IMR-90 (cell line): Measurements from ENCODE around the gene DOCK1. TPM values are rescaled to one million over a fixed set of nuclear protein-coding genes. Genes with fewer than 3 reads are reported as not detected.

ENCODE experiments used
- ATAC-seq: fragments of 200-7000 bp; cut with Tn5 transposase; 2 replicates; pipeline ENCODE4 v1.9.1; 2020; ENCODE audit warnings: low read depth, mild to moderate bottlenecking, moderate library complexity
- BruUV-seq: library from RNA; stranded (reverse); fragments of 400-500 nt; replicated peaks from 2 replicates; lab custom pipeline; 2021; lab: Mats Ljungman, UMichigan
- CTCF ChIA-PET: fragments of 300-600 bp; formaldehyde crosslinking; extraction: SDS; loops from one replicate; lab custom pipeline; 2021; ENCODE audit warnings: antibody characterized with exemption; lab: Yijun Ruan, JAX
- POLR2A ChIA-PET: fragments of 300-600 bp; sonication (Branson Sonifier 250); formaldehyde crosslinking; loops from one replicate; lab custom pipeline; 2022; ENCODE audit warnings: antibody characterized with exemption; ENCODE audit not compliant: unreplicated experiment; lab: Charles Lee
- DNase-seq: peaks from one replicate; pipeline ENCODE4 v3.0.0; 2013
- H2AFZ ChIP-seq: replicated peaks from 2 replicates; pipeline ENCODE3; 2013; ENCODE audit warnings: low read length, mild to moderate bottlenecking; ENCODE audit not compliant: poor library complexity
- H2AK5ac ChIP-seq: 2 replicates; pipeline ENCODE4 v1.6.1; 2013; ENCODE audit warnings: low read depth, low read length, inconsistent platforms
- H2AK9ac ChIP-seq: replicated peaks from 2 replicates; pipeline ENCODE3; 2013; ENCODE audit warnings: mild to moderate bottlenecking, low read depth, low read length, moderate library complexity; ENCODE audit not compliant: poor library complexity
- H2BK120ac ChIP-seq: 2 replicates; pipeline ENCODE4 v1.6.1; 2013; ENCODE audit warnings: low read depth, low read length, inconsistent platforms
- H2BK15ac ChIP-seq: 3 replicates; pipeline ENCODE4 v1.6.1; 2013; ENCODE audit warnings: low read depth, low read length, inconsistent platforms
- H2BK20ac ChIP-seq: 2 replicates; pipeline ENCODE4 v1.6.1; 2013; ENCODE audit warnings: low read depth, mild to moderate bottlenecking, inconsistent platforms, low read length, moderate library complexity
- H2BK5ac ChIP-seq: 2 replicates; pipeline ENCODE4 v1.6.1; 2013; ENCODE audit warnings: mild to moderate bottlenecking, low read depth, low read length, inconsistent platforms; ENCODE audit not compliant: poor library complexity, severe bottlenecking
- H3K14ac ChIP-seq: replicated peaks from 2 replicates; pipeline ENCODE4 v1.6.1; 2013; ENCODE audit warnings: low read depth, low read length, inconsistent platforms
- H3K18ac ChIP-seq: 2 replicates; pipeline ENCODE4 v1.6.1; 2013; ENCODE audit warnings: low read depth, low read length, control low read depth
- H3K23ac ChIP-seq: 2 replicates; pipeline ENCODE4 v1.6.1; 2013; ENCODE audit warnings: low read depth, low read length, inconsistent platforms
- H3K27ac ChIP-seq: 2 replicates; pipeline ENCODE4 v1.5.1; 2013; ENCODE audit warnings: mild to moderate bottlenecking, control low read depth, low read length; ENCODE audit not compliant: insufficient read depth
- H3K27me3 ChIP-seq: 2 replicates; pipeline ENCODE4 v1.6.1; 2013; ENCODE audit warnings: low read length; ENCODE audit not compliant: control insufficient read depth, insufficient read depth
- H3K36me3 ChIP-seq: 2 replicates; pipeline ENCODE4 v1.6.1; 2013; ENCODE audit warnings: low read length, mixed read lengths; ENCODE audit not compliant: control insufficient read depth, insufficient read depth
- H3K4ac ChIP-seq: 2 replicates; pipeline ENCODE4 v1.6.1; 2013; ENCODE audit warnings: low read depth, low read length, inconsistent platforms
- H3K4me1 ChIP-seq: 2 replicates; pipeline ENCODE4 v1.6.1; 2013; ENCODE audit warnings: low read length, mixed read lengths; ENCODE audit not compliant: control insufficient read depth, insufficient read depth
- H3K4me2 ChIP-seq: 2 replicates; pipeline ENCODE4 v1.6.1; 2013; ENCODE audit warnings: low read depth, mild to moderate bottlenecking, control low read depth, low read length, moderate library complexity
- H3K4me3 ChIP-seq: 2 replicates; pipeline ENCODE4 v1.5.1; 2013; ENCODE audit warnings: low read depth, mild to moderate bottlenecking, control low read depth, low read length, moderate library complexity; ENCODE audit not compliant: insufficient read depth
- H3K56ac ChIP-seq: 2 replicates; pipeline ENCODE4 v1.6.1; 2013; ENCODE audit warnings: low read length, inconsistent platforms; ENCODE audit not compliant: insufficient read depth; ENCODE audit errors: extremely low read depth
- H3K79me1 ChIP-seq, 2 experiments: 2 replicates each; pipeline ENCODE4 v1.6.1; 2013; ENCODE audit warnings: low read length in 2 of 2, inconsistent platforms in 1 of 2, low read depth in 1 of 2
- H3K9ac ChIP-seq: 2 replicates; pipeline ENCODE4 v1.6.1; 2013; ENCODE audit warnings: low read depth, low read length, control low read depth
- H3K9me1 ChIP-seq: 2 replicates; pipeline ENCODE4 v1.6.1; 2013; ENCODE audit warnings: low read length, inconsistent platforms; ENCODE audit not compliant: insufficient read depth
- H3K9me3 ChIP-seq: 2 replicates; pipeline ENCODE4 v1.6.1; 2013; ENCODE audit warnings: low read length; ENCODE audit not compliant: control insufficient read depth, insufficient read depth
- H4K20me1 ChIP-seq: 2 replicates; pipeline ENCODE4 v1.6.1; 2013; ENCODE audit warnings: low read length, inconsistent platforms; ENCODE audit not compliant: insufficient read depth
- H4K5ac ChIP-seq: 2 replicates; pipeline ENCODE4 v1.6.1; 2013; ENCODE audit warnings: mild to moderate bottlenecking, low read depth, low read length, control low read depth
- H4K8ac ChIP-seq, 2 experiments: 2 replicates each; pipeline ENCODE4 v1.6.1; 2013; ENCODE audit warnings: low read depth in 2 of 2, low read length in 2 of 2, control low read depth in 1 of 2, inconsistent platforms in 1 of 2
- H4K91ac ChIP-seq: 2 replicates; pipeline ENCODE4 v1.6.1; 2013; ENCODE audit warnings: low read depth, low read length, inconsistent platforms; ENCODE audit not compliant: insufficient read depth
- WGBS, 2 experiments: methylation state at CpG; one replicate each; pipeline versions ENCODE4 v1.1.5 to v1.1.7; 2013; ENCODE audit warnings: missing lambda C conversion rate in 2 of 2; ENCODE audit not compliant: insufficient read length in 1 of 2; ENCODE audit errors: extremely low coverage in 2 of 2; 5-methylcytosine and 5-hydroxymethylcytosine counted together
- dilution Hi-C: fragments of 300-500 bp; cut with HindIII; formaldehyde crosslinking; loops from one replicate; pipeline ENCODE4 v1.14.3; 2018; ENCODE audit warnings: low sequenced_read_pairs; ENCODE audit not compliant: unreplicated experiment
- in situ Hi-C: fragments of 300-500 bp; cut with MboI; formaldehyde crosslinking; loops from 3 replicates; pipeline ENCODE4 v1.14.3; 2019; ENCODE audit warnings: low sequenced_read_pairs, inconsistent platforms, mixed read lengths
- intact Hi-C: fragments of 100-400 bp; cut with micrococcal nuclease; formaldehyde crosslinking; loops from 2 replicates; pipeline ENCODE4 v1.10.0; 2022
- polyA plus RNA-seq, 3 experiments: library from polyadenylated mRNA; depleted of rRNA; stranded (reverse); fragments of >200 nt; gene quantifications; 2 replicates each; pipeline ENCODE4 v1.2.3, GENCODE V29; 2012; ENCODE audit warnings: low replicate concordance in 1 of 3
- total RNA-seq: library from RNA; depleted of rRNA; stranded (reverse); fragments of >200 nt; gene quantifications from 2 replicates; pipeline ENCODE4 v1.2.3, GENCODE V29; 2012
- TF ChIP-seq, protein P1 (sequence below): fragments of 150-350 bp; IDR thresholded peaks from 2 replicates; pipeline ENCODE4 v1.6.1; 2017; ENCODE audit warnings: mild to moderate bottlenecking, antibody characterized with exemption, low read length, low read depth
- TF ChIP-seq, protein P2 (sequence below): fragments of 150-350 bp; IDR thresholded peaks from 2 replicates; pipeline ENCODE4 v1.6.1; 2016; ENCODE audit warnings: low read depth, mild to moderate bottlenecking, low read length, moderate library complexity, borderline replicate concordance

Gene DOCK1
- total and polyA plus RNA-seq, 2 of the 4 experiments (the other 2 are of a cell fraction): 28.2 to 71.0 TPM

DNA sequence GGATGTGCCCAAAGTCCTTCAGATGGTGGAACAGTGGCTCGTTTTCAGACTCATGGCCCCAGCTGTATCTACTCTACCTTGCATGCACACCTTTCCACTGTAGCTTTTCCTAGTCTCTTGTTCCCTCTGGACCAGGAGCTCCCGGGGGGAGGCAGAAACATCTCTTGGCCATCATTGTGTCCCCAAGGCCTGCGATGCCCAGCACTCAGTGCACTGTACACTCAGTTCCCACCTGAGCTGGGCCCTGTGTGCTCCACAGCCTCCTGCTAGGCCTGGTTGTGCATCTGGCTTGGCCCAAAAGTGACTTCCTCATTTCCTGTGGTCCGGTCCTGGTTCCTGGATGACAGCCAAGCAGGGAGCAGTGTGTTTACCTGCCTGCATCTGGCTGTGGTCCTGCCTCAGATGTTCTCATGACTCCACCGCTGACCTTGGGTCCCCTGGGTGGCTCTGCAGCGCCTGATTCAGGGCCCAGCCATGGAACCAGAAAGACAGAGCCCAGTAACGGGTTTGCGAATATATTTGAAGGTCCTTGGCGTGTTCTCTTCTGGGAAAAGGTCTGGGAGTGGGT, 9.9 kb upstream of the DOCK1 start:
- Histone ChIP-seq H2BK20ac (no peak overlapping the region), H3K79me1 (no peaks in the 10 kb centered on the region), H4K20me1 (no peaks in the 10 kb centered on the region), H3K4me3 (no peak overlapping the region), H3K4me1 (no peaks in the 10 kb centered on the region), H2BK5ac (no peak overlapping the region), H3K56ac (no peak overlapping the region), H3K14ac (no peak overlapping the region), H3K18ac (no peak overlapping the region), H4K5ac (no peak overlapping the region), H2AFZ (peak overlapping the region; percentile 32), H3K9ac (no peak overlapping the region), H4K8ac (no peak overlapping the region), H3K4me2 (no peak overlapping the region), H4K91ac (no peak overlapping the region), H3K23ac (no peak overlapping the region), H3K4ac (no peak overlapping the region), H3K27me3 (0 out of 2 replicates have a peak, but pooled peaks cover 7% of the 10 kb centered on the region), H2BK120ac (no peak overlapping the region), H2AK5ac (no peak overlapping the region), H2AK9ac (no peak overlapping the region), H2BK15ac (no peak overlapping the region), H3K9me1 (peaks cover 6% of the 10 kb centered on the region; the same call in 1 of the 2 replicates), H3K36me3 (no peaks in the 10 kb centered on the region), H3K27ac (no peak overlapping the region), H3K9me3 (peaks cover 10% of the 10 kb centered on the region)
- ChIA-PET POLR2A (no interaction called here), CTCF (no interaction called here)
- in situ Hi-C loops (no loop called here), intact Hi-C loops (no loop called here), dilution Hi-C loops (no loop called here)
- DNase-seq: no peak
- BruUV-seq: no TSS peak
- no peak for ATAC-seq
- WGBS, 2 experiments: 74% methylated on average over 5 of the region's 9 CpGs; no CpG with 5 or more reads in 1 of the 2 experiments
- TF ChIP-seq, protein P1, sequence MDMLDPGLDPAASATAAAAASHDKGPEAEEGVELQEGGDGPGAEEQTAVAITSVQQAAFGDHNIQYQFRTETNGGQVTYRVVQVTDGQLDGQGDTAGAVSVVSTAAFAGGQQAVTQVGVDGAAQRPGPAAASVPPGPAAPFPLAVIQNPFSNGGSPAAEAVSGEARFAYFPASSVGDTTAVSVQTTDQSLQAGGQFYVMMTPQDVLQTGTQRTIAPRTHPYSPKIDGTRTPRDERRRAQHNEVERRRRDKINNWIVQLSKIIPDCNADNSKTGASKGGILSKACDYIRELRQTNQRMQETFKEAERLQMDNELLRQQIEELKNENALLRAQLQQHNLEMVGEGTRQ: no peak
- TF ChIP-seq, protein P2, sequence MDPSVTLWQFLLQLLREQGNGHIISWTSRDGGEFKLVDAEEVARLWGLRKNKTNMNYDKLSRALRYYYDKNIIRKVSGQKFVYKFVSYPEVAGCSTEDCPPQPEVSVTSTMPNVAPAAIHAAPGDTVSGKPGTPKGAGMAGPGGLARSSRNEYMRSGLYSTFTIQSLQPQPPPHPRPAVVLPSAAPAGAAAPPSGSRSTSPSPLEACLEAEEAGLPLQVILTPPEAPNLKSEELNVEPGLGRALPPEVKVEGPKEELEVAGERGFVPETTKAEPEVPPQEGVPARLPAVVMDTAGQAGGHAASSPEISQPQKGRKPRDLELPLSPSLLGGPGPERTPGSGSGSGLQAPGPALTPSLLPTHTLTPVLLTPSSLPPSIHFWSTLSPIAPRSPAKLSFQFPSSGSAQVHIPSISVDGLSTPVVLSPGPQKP: no peak
